ENCODE data around the gene YTHDF1.

Gene YTHDF1

GRCh38 chr20:63235399-63235983 is 19.6 kb upstream of the YTHDF1 start, which contains the start of gene BIRC7:
BIRC7 (plus strand) TSS chr20:63235905; CDS start chr20:63236097, 192 bp downstream.
- no peak for TF ChIP-seq CTCF (IDR thresholded peaks at IDR 0.05; ENCODE audit: borderline replicate concordance, insufficient read depth, low read depth, low read length)
- H3K4me3 ChIP-seq (ENCODE audit: low read depth, low read length), result no peak within 1 kb of the TSS

DNA sequence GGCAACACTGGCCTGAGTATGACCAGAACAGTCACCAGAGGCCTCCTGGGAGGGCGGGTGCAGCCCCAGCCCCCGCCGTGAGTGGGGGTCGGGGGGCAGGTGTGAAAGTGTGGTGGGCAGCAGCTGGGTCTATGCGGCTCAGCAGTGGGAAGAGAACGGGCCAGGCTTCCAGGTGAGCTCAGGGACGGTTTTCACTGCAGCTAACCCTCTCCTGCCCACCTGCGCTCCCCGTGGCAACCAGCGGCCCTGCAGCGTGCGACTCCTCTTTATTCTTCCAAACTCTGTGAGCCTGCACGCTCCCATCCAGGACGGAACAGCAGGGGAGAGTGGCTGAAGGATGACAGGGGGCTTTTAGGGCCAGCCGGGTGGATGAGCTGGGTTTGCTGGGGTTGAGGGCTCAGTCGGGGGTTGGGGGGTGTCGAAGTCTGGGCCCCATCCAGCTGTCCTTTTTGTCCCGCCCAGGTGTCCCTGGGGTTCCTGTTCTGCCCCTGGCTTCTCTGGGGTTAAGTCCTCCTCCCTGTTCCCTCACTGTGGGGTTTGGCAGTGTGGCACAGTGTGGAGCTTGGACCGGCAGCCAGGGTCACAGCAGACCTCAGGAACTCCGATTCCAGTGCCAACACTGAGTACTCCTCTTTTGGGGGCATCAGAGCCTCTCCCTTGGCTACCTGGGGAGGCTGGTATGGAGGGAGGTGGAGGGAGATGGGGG is 18.9 kb upstream of the YTHDF1 start:
- peak; percentile 81 for TF ChIP-seq CTCF (IDR thresholded peaks at IDR 0.05; ENCODE audit: borderline replicate concordance, insufficient read depth, low read depth, low read length)
- no peak overlapping the region for H3K4me3 ChIP-seq (ENCODE audit: low read depth, low read length)

GRCh38 chr20:63233924-63234323 is 18.0 kb upstream of the YTHDF1 start:
- no peak overlapping the region for H3K4me3 ChIP-seq (ENCODE audit: low read depth, low read length)
- TF ChIP-seq CTCF (IDR thresholded peaks at IDR 0.05; ENCODE audit: borderline replicate concordance, insufficient read depth, low read depth, low read length), result no peak

DNA sequence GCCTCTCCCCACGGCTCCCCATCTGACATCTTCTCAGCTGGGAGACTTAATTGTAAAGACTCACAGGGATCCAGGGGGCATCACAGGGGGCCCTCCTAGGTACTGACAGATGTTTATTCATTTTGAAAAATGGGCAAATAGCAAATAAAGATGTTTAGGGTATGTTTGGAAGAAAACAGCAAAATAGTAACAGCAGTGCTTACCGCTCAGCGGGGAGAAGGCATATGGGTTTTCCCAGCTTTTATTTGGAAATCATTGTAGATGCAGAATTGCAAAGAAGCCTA is 17.1 kb upstream of the YTHDF1 start:
- TF ChIP-seq CTCF (IDR thresholded peaks at IDR 0.05; ENCODE audit: borderline replicate concordance, insufficient read depth, low read depth, low read length), result no peak
- H3K4me3 ChIP-seq (ENCODE audit: low read depth, low read length), result no peak overlapping the region

- H3K4me3 ChIP-seq (ENCODE audit: low read depth, low read length), result no peak overlapping the region
- TF ChIP-seq CTCF (IDR thresholded peaks at IDR 0.05; ENCODE audit: borderline replicate concordance, insufficient read depth, low read depth, low read length), result no peak
These were observed 16.5 kb upstream of the YTHDF1 start for GRCh38 chr20:63232235-63233060.

GRCh38 chr20:63230800-63231268 is 14.9 kb upstream of the YTHDF1 start:
- 0 out of 2 replicates have a peak, but pooled peaks have one; percentile 12 for TF ChIP-seq CTCF (IDR thresholded peaks at IDR 0.05; ENCODE audit: borderline replicate concordance, insufficient read depth, low read depth, low read length)
- H3K4me3 ChIP-seq (ENCODE audit: low read depth, low read length), result no peak overlapping the region
